IPS-20b (cell line): Measurements from ENCODE around the gene DGKI.

Source experiments
- H3K27ac ChIP-seq: one replicate; pipeline ENCODE4 v1.5.1; 2013; ENCODE audit warnings: low read length
- H3K27me3 ChIP-seq: 2 replicates; pipeline ENCODE4 v1.6.1; 2013; ENCODE audit warnings: mild to moderate bottlenecking, low read length, inconsistent platforms; ENCODE audit not compliant: insufficient read depth
- H3K36me3 ChIP-seq: 2 replicates; pipeline ENCODE4 v1.6.1; 2013; ENCODE audit warnings: low read depth, mild to moderate bottlenecking, inconsistent platforms, low read length, moderate library complexity; ENCODE audit not compliant: insufficient read depth
- H3K4me1 ChIP-seq: 2 replicates; pipeline ENCODE4 v1.6.1; 2013; ENCODE audit warnings: mild to moderate bottlenecking, control low read depth, inconsistent platforms, low read length, moderate library complexity; ENCODE audit not compliant: insufficient read depth
- H3K4me3 ChIP-seq: 2 replicates; pipeline ENCODE4 v1.5.1; 2013; ENCODE audit warnings: mild to moderate bottlenecking, low read length, inconsistent platforms
- H3K9ac ChIP-seq: 2 replicates; pipeline ENCODE4 v1.6.1; 2013; ENCODE audit warnings: low read depth, mild to moderate bottlenecking, inconsistent platforms, low read length, moderate library complexity
- H3K9me3 ChIP-seq: 2 replicates; pipeline ENCODE4 v1.6.1; 2013; ENCODE audit warnings: mild to moderate bottlenecking, low read depth, low read length, inconsistent platforms; ENCODE audit not compliant: insufficient read depth

Gene DGKI

DNA sequence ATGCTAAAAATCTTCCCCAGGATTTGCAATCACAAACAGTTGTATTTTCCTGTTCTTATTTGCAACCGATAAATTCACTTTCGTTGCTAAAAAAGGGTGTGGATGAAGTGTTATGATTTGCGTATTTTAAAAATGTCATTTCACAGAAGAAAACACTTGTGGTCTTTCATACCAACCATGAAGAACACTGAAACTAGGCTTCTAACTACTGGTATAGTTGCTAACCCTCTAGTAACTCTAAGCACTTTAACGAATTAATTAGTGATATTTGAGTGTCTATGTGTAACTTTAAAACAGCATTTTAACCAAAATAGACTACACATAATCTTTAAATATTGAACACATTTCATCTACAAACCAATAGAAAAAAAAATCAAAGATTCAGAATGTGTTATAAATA, 315.1 kb downstream of the DGKI start:
- H3K9ac ChIP-seq, result no peak overlapping the region
- H3K36me3 ChIP-seq, result no peaks in the 10 kb centered on the region
- no peaks in the 10 kb centered on the region for H3K9me3 ChIP-seq
- H3K27ac ChIP-seq, result no peak overlapping the region
- H3K27me3 ChIP-seq, result no peaks in the 10 kb centered on the region
- H3K4me1 ChIP-seq, result peaks cover 3% of the 10 kb centered on the region; the same call in 1 of the 2 replicates
- H3K4me3 ChIP-seq, result no peak overlapping the region

DNA sequence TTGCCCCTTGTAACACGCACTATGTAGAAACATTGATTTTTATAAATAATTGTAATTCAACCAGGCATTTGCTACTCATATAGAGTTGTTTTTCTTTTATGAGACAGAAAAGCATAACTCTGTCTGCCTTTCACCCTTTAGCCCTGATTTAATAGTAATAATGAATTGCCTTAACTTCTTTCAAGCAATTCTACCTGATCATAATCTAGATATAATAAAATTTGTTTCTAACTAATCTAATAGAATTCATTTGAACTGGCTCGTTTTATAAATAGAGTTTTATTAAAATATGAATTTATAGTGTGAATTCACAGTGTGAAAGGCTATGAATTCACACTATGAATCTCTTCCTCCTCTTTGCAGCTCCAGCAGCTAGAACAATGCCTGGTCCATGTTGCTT, 319.1 kb downstream of the DGKI start:
- Histone ChIP-seq H3K9ac (no peak overlapping the region), H3K4me3 (no peak overlapping the region), H3K4me1 (peaks cover 3% of the 10 kb centered on the region; the same call in 1 of the 2 replicates), H3K36me3 (no peaks in the 10 kb centered on the region), H3K9me3 (no peaks in the 10 kb centered on the region), H3K27ac (no peak overlapping the region), H3K27me3 (no peaks in the 10 kb centered on the region)

DNA sequence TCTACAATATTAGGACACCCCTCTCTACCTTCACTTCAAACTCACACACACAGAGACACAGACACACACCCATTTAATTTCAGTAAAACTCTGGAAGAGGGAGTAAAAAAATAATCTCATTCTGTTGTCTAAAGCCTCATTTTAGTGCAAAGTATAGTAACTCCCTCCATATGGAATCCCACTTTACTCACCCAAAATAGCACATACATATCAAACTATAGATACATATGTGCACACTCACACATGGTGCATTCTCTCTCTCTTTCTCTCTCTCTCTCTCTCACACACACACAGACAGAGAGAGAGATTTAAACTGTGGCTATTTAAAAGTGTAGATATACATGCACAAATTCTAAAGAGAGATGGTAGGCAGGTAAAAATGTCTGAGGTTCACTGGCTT, 323.6 kb downstream of the DGKI start:
- Histone ChIP-seq H3K36me3 (no peaks in the 10 kb centered on the region), H3K27ac (no peak overlapping the region), H3K4me1 (no peaks in the 10 kb centered on the region), H3K9ac (no peak overlapping the region), H3K9me3 (no peaks in the 10 kb centered on the region), H3K4me3 (no peak overlapping the region), H3K27me3 (no peaks in the 10 kb centered on the region)

DNA sequence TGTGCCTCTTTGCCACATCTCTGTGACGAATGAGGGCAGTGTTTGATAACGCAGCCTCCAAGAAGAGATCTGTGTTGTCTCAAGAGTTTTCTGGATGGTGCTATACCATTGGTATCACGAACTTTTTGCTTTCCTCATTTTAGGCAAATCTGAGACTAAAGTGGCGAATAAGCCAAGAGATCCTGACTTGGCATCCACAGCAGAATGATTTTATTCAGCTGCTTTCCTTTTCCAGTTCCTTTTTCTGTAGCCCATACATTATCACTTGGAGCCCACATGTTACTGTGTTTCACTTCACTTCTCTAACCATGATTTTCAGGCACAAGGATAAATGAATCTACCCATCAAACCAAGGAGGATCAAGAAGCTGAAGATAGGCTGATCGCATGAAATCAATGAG, 325.3 kb downstream of the DGKI start:
- Histone ChIP-seq H3K9me3 (no peaks in the 10 kb centered on the region; the same call in 1 of the 2 replicates), H3K4me3 (no peak overlapping the region), H3K27me3 (no peaks in the 10 kb centered on the region), H3K27ac (no peak overlapping the region), H3K36me3 (no peaks in the 10 kb centered on the region), H3K9ac (no peak overlapping the region), H3K4me1 (no peaks in the 10 kb centered on the region)

DNA sequence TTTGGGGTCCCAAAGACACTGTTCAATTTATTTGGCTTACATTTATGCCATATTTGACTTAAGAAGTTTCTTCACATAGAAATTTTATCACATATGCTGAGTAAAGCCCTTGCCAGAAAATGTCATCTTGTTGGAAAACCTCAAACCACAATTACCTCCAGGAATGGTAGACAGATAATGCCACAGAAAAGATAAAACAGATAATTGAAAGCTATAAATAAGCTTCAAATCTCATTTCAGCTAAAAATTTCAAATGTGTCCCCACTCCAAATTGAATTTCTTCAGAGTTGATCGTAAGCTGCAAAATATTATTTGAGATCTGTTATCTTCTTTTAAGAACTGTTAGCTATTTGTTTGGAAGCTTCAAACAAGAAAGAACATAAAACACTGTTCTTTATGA, 326.8 kb downstream of the DGKI start:
- Histone ChIP-seq H3K36me3 (no peaks in the 10 kb centered on the region), H3K27me3 (no peaks in the 10 kb centered on the region), H3K9me3 (no peaks in the 10 kb centered on the region; the same call in 1 of the 2 replicates), H3K27ac (no peak overlapping the region), H3K4me1 (no peaks in the 10 kb centered on the region), H3K9ac (no peak overlapping the region), H3K4me3 (no peak overlapping the region)

DNA sequence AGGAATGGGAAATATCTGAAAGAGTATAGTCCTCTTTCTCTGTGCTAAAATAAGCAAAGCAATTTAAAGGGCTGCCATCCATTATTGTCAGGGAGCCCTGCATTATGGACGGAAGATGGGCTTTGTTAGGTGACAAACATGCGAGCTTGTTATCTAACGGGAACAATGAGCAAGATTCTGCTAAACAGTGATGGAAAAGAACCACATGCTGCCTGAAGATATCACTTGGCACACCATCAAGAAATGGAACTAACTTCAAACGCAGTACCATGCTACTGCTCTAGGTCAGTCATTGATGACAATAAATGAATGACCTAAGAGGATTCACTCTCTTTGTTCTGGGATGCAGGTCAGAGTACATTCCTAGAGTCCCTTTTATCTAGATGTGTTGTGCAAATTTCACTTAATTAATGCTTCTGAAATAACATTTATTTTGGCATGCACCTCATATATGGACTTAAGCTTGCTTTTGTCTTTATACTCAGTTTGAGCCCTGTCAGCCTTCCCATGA, 327.5 kb downstream of the DGKI start:
- Histone ChIP-seq H3K4me1 (no peaks in the 10 kb centered on the region), H3K9me3 (no peaks in the 10 kb centered on the region; the same call in 1 of the 2 replicates), H3K36me3 (no peaks in the 10 kb centered on the region), H3K9ac (no peak overlapping the region), H3K4me3 (no peak overlapping the region), H3K27ac (no peak overlapping the region), H3K27me3 (no peaks in the 10 kb centered on the region)

DNA sequence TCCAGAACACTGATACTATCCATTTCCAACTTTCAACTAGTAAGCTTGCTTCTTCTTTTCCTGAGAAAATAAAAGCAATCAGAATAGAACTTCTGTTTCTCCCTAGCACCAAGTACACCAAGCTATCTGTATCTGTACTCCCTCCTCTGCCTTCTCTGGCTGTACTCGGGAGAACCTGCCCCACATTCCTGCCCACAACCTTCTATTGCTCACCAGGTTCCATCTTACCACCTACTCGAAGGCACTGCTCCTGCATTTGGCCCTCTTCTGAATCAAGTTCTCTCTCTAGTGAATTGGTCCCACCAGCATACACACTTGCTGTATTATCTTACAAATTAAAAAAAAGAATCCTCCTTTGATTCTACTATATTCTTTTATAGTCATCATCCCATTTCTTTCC, 333.7 kb downstream of the DGKI start:
- H3K4me3 ChIP-seq, result no peak overlapping the region
- H3K27ac ChIP-seq, result no peak overlapping the region

DNA sequence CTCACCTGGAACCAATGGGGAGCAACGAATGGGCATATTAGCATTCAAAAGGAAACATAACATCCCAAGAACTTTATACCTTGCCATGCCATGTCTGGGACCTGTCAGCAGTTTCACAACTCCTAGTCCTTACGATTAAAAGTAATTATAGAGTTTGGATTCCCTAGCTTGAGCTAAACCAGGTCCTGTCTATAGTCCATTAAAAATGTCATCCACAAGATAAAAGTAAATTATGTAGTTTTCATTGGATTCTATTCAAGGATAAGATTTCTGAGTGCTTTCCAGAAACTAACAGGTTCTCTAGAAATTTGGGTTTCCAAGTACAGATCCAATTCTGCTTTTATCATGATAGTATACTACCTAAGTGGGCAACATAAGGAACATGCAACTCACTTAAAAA, 339.7 kb downstream of the DGKI start:
- Histone ChIP-seq H3K27me3 (no peaks in the 10 kb centered on the region), H3K9ac (no peak overlapping the region), H3K9me3 (0 out of 2 replicates have a peak, but pooled peaks cover 5% of the 10 kb centered on the region), H3K4me3 (no peak overlapping the region), H3K27ac (no peak overlapping the region), H3K4me1 (peaks cover 9% of the 10 kb centered on the region), H3K36me3 (no peaks in the 10 kb centered on the region)

More for the DNA sequence above, 333.7 kb downstream of the DGKI start:
- no peaks in the 10 kb centered on the region for H3K27me3 ChIP-seq
- H3K9me3 ChIP-seq, result no peaks in the 10 kb centered on the region; the same call in 1 of the 2 replicates
- H3K9ac ChIP-seq, result no peak overlapping the region
- H3K4me1 ChIP-seq, result peaks cover 9% of the 10 kb centered on the region
- H3K36me3 ChIP-seq, result no peaks in the 10 kb centered on the region

DNA sequence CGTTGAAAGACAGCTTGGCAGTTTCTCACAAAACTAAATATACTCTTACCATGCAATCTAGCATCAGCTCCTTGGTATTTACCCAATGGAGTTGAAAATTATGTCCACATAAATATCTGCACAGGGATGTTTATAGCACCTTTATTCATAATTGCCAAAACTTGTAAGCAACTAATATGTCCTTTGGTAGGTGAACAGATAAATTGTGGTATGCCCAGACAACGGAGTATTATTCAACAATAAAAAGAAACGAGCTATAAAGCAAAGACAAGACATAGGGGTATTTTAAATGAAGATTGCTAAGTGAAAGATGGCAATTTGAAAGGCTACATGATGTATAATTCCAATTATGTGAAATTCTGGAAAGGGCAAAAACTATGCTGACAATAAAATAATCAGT, 340.7 kb downstream of the DGKI start:
- Histone ChIP-seq H3K9ac (no peak overlapping the region), H3K36me3 (no peaks in the 10 kb centered on the region), H3K4me3 (no peak overlapping the region), H3K9me3 (0 out of 2 replicates have a peak, but pooled peaks cover 5% of the 10 kb centered on the region), H3K27ac (no peak overlapping the region), H3K27me3 (no peaks in the 10 kb centered on the region), H3K4me1 (peaks cover 9% of the 10 kb centered on the region)

DNA sequence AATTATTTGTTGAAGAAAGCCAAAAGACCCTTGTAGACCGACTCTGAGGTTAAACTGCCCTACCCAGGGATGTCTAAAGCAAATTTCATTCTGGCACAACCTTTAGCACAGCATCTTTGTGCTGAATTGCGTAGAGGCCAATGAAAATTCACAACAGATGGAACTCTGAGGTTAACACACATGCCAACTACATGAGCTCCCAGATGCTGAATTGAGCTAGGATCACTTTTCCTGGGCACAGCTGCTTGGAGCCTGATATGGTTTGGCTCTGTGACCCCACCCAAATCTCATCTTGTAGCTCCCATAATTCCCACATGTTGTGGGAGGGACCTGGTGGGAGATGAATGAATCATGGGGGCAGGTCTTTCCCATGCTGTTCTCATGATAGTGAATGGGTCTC, 345.2 kb downstream of the DGKI start:
- no peaks in the 10 kb centered on the region for H3K4me1 ChIP-seq
- no peak overlapping the region for H3K9ac ChIP-seq
- H3K36me3 ChIP-seq, result no peaks in the 10 kb centered on the region
- H3K27me3 ChIP-seq, result no peaks in the 10 kb centered on the region
- H3K4me3 ChIP-seq, result no peak overlapping the region
- H3K9me3 ChIP-seq, result 0 out of 2 replicates have a peak, but pooled peaks cover 5% of the 10 kb centered on the region
- H3K27ac ChIP-seq, result no peak overlapping the region

DNA sequence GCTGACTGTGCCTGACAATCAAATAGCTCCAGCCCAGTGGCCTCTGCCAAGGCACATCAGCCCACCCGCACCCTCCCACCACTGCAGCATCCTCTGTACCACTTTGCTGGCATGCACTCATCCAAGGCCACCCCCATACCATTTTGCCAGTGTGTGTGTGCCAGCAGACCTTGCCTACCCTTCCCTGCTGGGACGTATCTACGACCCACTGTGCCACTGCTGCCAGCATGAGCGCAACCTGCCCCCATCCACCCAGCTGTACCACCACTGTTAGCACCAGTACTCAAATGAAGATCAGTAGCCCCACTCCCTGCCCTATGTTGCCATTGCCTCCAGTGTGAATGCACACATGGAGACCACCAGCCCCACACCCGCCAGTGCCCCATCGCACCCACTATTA, 353.9 kb downstream of the DGKI start:
- no peak overlapping the region for H3K9ac ChIP-seq
- no peaks in the 10 kb centered on the region for H3K36me3 ChIP-seq
- no peaks in the 10 kb centered on the region for H3K4me1 ChIP-seq
- no peak overlapping the region for H3K27ac ChIP-seq
- no peaks in the 10 kb centered on the region for H3K27me3 ChIP-seq
- H3K4me3 ChIP-seq, result no peak overlapping the region
- no peaks in the 10 kb centered on the region for H3K9me3 ChIP-seq

DNA sequence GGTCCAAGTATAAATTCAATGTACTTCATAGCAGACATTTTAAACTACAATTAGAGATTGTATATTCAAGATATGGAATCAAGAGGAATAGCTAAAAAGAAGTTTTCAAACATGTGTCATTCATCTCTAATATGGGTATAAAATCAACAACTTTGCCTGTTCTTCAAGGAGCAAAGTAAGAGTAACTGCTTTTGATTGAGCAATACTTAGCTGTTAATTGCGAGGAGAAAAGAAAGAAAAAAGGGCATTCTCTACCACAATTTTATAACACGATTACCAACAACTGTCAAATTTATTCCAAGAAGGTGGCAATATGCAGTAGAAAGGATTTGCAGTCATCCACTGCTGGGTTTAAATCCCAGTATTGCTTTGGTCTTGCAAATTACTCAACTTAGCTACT, 356.9 kb downstream of the DGKI start:
- Histone ChIP-seq H3K9me3 (no peaks in the 10 kb centered on the region), H3K4me1 (0 out of 2 replicates have a peak, but pooled peaks cover 3% of the 10 kb centered on the region), H3K4me3 (no peak overlapping the region), H3K27me3 (no peaks in the 10 kb centered on the region), H3K36me3 (no peaks in the 10 kb centered on the region), H3K27ac (no peak overlapping the region), H3K9ac (no peak overlapping the region)
